Measurements from ENCODE around the gene KASH5.

DNA sequence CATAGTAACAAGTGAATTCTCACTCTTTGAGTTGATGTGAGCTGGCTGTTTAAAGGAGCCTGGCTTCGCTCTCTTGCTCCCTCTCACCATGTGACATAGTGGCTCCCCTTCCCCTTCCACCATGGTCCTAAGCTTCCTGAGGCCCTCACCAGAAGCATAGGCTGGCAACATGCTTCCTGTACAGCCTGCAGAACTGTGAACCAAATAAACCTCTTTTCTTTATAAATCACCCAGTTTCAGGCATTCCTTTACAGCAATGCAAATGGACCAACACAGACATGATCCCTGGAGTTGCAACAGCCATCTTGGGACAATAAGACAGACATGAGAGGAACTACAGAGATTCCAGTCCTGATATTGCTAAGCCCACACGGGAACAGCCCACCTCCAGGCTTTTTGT, 38.5 kb upstream of the KASH5 start:
- TF ChIP-seq, protein P1, sequence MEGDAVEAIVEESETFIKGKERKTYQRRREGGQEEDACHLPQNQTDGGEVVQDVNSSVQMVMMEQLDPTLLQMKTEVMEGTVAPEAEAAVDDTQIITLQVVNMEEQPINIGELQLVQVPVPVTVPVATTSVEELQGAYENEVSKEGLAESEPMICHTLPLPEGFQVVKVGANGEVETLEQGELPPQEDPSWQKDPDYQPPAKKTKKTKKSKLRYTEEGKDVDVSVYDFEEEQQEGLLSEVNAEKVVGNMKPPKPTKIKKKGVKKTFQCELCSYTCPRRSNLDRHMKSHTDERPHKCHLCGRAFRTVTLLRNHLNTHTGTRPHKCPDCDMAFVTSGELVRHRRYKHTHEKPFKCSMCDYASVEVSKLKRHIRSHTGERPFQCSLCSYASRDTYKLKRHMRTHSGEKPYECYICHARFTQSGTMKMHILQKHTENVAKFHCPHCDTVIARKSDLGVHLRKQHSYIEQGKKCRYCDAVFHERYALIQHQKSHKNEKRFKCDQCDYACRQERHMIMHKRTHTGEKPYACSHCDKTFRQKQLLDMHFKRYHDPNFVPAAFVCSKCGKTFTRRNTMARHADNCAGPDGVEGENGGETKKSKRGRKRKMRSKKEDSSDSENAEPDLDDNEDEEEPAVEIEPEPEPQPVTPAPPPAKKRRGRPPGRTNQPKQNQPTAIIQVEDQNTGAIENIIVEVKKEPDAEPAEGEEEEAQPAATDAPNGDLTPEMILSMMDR (IDR thresholded peaks at IDR 0.05; ENCODE audit: low read length) = no peak
- TF ChIP-seq EZH2 (IDR thresholded peaks at IDR 0.05; ENCODE audit: borderline replicate concordance, low read length) = no peak
